D721Med (cell line): ENCODE results near the gene MAD1L1.
A peak's percentile ranks its signal among the peaks of the same experiment; 100 is the strongest.

ENCODE experiments used
- DNase-seq: peaks from one replicate; pipeline ENCODE4 v3.0.0; 2011; ENCODE audit warnings: low spot score; ENCODE audit not compliant: insufficient read length
- FAIRE-seq: peaks from 2 replicates; lab custom pipeline; 2011; peaks lifted over from hg19 to GRCh38; lab: Jason Lieb, UNC
- CTCF ChIP-seq: IDR thresholded peaks from 2 replicates; pipeline ENCODE4 v1.5.1; 2012; ENCODE audit warnings: mild to moderate bottlenecking, control low read depth; ENCODE audit not compliant: insufficient read depth; ENCODE audit errors: missing control alignments

The MAD1L1 gene

GRCh38 chr7:1995426-1995825 lies 237.3 kb downstream of the MAD1L1 start:
- DNase-seq (no peak), FAIRE-seq (no peak)
- no peak for TF ChIP-seq CTCF

- TF ChIP-seq CTCF: no peak
- no peak for FAIRE-seq
- DNase-seq: peak; percentile 55
Measured at GRCh38 chr7:1994931-1995330, 237.8 kb downstream of the MAD1L1 start.

GRCh38 chr7:1993776-1994740 lies 238.7 kb downstream of the MAD1L1 start:
- no peak for DNase-seq
- no peak for FAIRE-seq
- no peak for TF ChIP-seq CTCF

- TF ChIP-seq CTCF: no peak
- FAIRE-seq: no peak
- no peak for DNase-seq
Measured at GRCh38 chr7:1993031-1993695, 239.6 kb downstream of the MAD1L1 start.

- DNase-seq (no peak), FAIRE-seq (no peak)
- TF ChIP-seq CTCF: no peak
Measured at GRCh38 chr7:1992554-1992953, 240.2 kb downstream of the MAD1L1 start.

GRCh38 chr7:1990001-1990670 lies 242.6 kb downstream of the MAD1L1 start:
- FAIRE-seq (no peak), DNase-seq (no peak)
- TF ChIP-seq CTCF: no peak
